Trophoblast cell (in vitro differentiated cells and primary cell): Measurements from ENCODE around the gene SIRT6.

Source experiments
- DNase-seq, 2 donors: peaks; one replicate each; pipeline ENCODE4 v3.0.0-alpha.2; 2016
- H2AFZ ChIP-seq: 2 replicates; pipeline ENCODE4 v1.6.1; 2013; ENCODE audit warnings: low read length, moderate library complexity, mild to moderate bottlenecking; ENCODE audit not compliant: insufficient read depth, poor library complexity
- H2AK5ac ChIP-seq: 2 replicates; pipeline ENCODE4 v1.6.1; 2013; ENCODE audit warnings: mild to moderate bottlenecking, low read length
- H2BK120ac ChIP-seq: 2 replicates; pipeline ENCODE4 v1.6.1; 2013; ENCODE audit warnings: low read length, mild to moderate bottlenecking, moderate library complexity; ENCODE audit not compliant: insufficient read depth, poor library complexity
- H2BK12ac ChIP-seq: 2 replicates; pipeline ENCODE4 v1.6.1; 2013; ENCODE audit warnings: mild to moderate bottlenecking, low read length, moderate library complexity
- H2BK5ac ChIP-seq: 2 replicates; pipeline ENCODE4 v1.6.1; 2013; ENCODE audit warnings: low read length, low read depth, moderate library complexity, mild to moderate bottlenecking; ENCODE audit not compliant: poor library complexity
- H3K14ac ChIP-seq: 2 replicates; pipeline ENCODE4 v1.6.1; 2013; ENCODE audit warnings: mild to moderate bottlenecking, low read length
- H3K18ac ChIP-seq: 2 replicates; pipeline ENCODE4 v1.6.1; 2013; ENCODE audit warnings: mild to moderate bottlenecking, low read length
- H3K23ac ChIP-seq: 2 replicates; pipeline ENCODE4 v1.6.1; 2013; ENCODE audit warnings: low read length
- H3K27ac ChIP-seq: 2 replicates; pipeline ENCODE4 v1.5.1; 2013; ENCODE audit warnings: low read depth, mild to moderate bottlenecking, inconsistent platforms, low read length, moderate library complexity
- H3K27me3 ChIP-seq: 2 replicates; pipeline ENCODE4 v1.6.1; 2013; ENCODE audit warnings: inconsistent platforms, mild to moderate bottlenecking, low read length, moderate library complexity; ENCODE audit not compliant: insufficient read depth
- H3K36me3 ChIP-seq, 2 experiments: 1 replicate in 1 of 2; 2 replicates in 1 of 2; pipeline ENCODE4 v1.6.1; 2013; ENCODE audit warnings: low read length in 2 of 2, mild to moderate bottlenecking in 2 of 2, moderate library complexity in 1 of 2; ENCODE audit not compliant: insufficient read depth in 2 of 2, control insufficient read depth in 1 of 2
- H3K4ac ChIP-seq: 2 replicates; pipeline ENCODE4 v1.6.1; 2013; ENCODE audit warnings: low read depth, mild to moderate bottlenecking, low read length, moderate library complexity
- H3K4me1 ChIP-seq, 2 experiments: 1 replicate in 1 of 2; 2 replicates in 1 of 2; pipeline ENCODE4 v1.6.1; 2013; ENCODE audit warnings: low read length in 2 of 2, mild to moderate bottlenecking in 2 of 2, moderate library complexity in 1 of 2; ENCODE audit not compliant: insufficient read depth in 2 of 2, control insufficient read depth in 1 of 2
- H3K4me2 ChIP-seq: 2 replicates; pipeline ENCODE4 v1.6.1; 2013; ENCODE audit warnings: inconsistent platforms, mild to moderate bottlenecking, low read length, moderate library complexity
- H3K4me3 ChIP-seq: 2 replicates; pipeline ENCODE4 v1.5.1; 2013; ENCODE audit warnings: mild to moderate bottlenecking, low read depth, low read length, inconsistent platforms
- H3K79me1 ChIP-seq: one replicate; pipeline ENCODE4 v1.6.1; 2013; ENCODE audit warnings: low read length
- H3K79me2 ChIP-seq: 2 replicates; pipeline ENCODE4 v1.6.1; 2013; ENCODE audit warnings: low read length, mild to moderate bottlenecking; ENCODE audit not compliant: control insufficient read depth, insufficient read depth, poor library complexity
- H3K9ac ChIP-seq: 2 replicates; pipeline ENCODE4 v1.6.1; 2013; ENCODE audit warnings: mild to moderate bottlenecking, low read length
- H3K9me3 ChIP-seq: 2 replicates; pipeline ENCODE4 v1.6.1; 2013; ENCODE audit warnings: low read depth, mild to moderate bottlenecking, control low read depth, inconsistent platforms, low read length; ENCODE audit not compliant: insufficient read depth
- H4K12ac ChIP-seq: 2 replicates; pipeline ENCODE4 v1.6.1; 2013; ENCODE audit warnings: low read depth, mild to moderate bottlenecking, low read length, moderate library complexity
- H4K8ac ChIP-seq: 2 replicates; pipeline ENCODE4 v1.6.1; 2013; ENCODE audit warnings: low read depth, mild to moderate bottlenecking, low read length, moderate library complexity
- H4K91ac ChIP-seq: one replicate; pipeline ENCODE4 v1.6.1; 2013; ENCODE audit warnings: low read depth, mild to moderate bottlenecking, low read length, moderate library complexity
- WGBS: extraction: QIAGEN DNeasy Blood & Tissue Kit; methylation state at CpG from one replicate; pipeline ENCODE4 v1.1.7; 2013; ENCODE audit warnings: missing lambda C conversion rate; ENCODE audit not compliant: insufficient read length, insufficient coverage; ENCODE audit errors: extremely low coverage; 5-methylcytosine and 5-hydroxymethylcytosine counted together

SIRT6 gene

GRCh38 chr19:4177146-4177545 is 5.2 kb downstream of the SIRT6 start:
- H2BK5ac ChIP-seq: no peak overlapping the region
- no peak overlapping the region for H3K27ac ChIP-seq
- WGBS: no CpG with 5 or more reads among the region's 5 CpGs
- no peak overlapping the region for H3K14ac ChIP-seq
- peaks cover under 1% of the 10 kb centered on the region for H3K9me3 ChIP-seq
- no peak overlapping the region for H2BK12ac ChIP-seq
- H2AFZ ChIP-seq: no peak overlapping the region
- H2BK120ac ChIP-seq: no peak overlapping the region
- H4K8ac ChIP-seq: no peak overlapping the region
- peaks cover 31 to 37% of the 10 kb centered on the region in 2 experiments for H3K36me3 ChIP-seq
- peaks cover 4% of the 10 kb centered on the region for H3K79me2 ChIP-seq
- H3K4me1 ChIP-seq: peaks cover 0 to 6% of the 10 kb centered on the region in 2 experiments
- peaks cover 5% of the 10 kb centered on the region for H3K79me1 ChIP-seq
- no peak overlapping the region for H3K4me2 ChIP-seq
- no peak overlapping the region for H3K4ac ChIP-seq
- H4K12ac ChIP-seq: no peak overlapping the region
- no peaks in the 10 kb centered on the region for H3K27me3 ChIP-seq
- H3K23ac ChIP-seq: no peak overlapping the region
- no peak for DNase-seq
- H3K9ac ChIP-seq: no peak overlapping the region
- H3K18ac ChIP-seq: no peak overlapping the region
- no peak overlapping the region for H2AK5ac ChIP-seq
- H4K91ac ChIP-seq: no peak overlapping the region
- no peak overlapping the region for H3K4me3 ChIP-seq

GRCh38 chr19:4175669-4175931 is 6.8 kb downstream of the SIRT6 start:
- Histone ChIP-seq H3K9ac (no peak overlapping the region), H2BK120ac (no peak overlapping the region), H3K4ac (no peak overlapping the region), H3K18ac (no peak overlapping the region), H2AK5ac (no peak overlapping the region), H3K4me3 (no peak overlapping the region), H2BK12ac (no peak overlapping the region), H3K36me3 (peaks cover 29 to 33% of the 10 kb centered on the region in 2 experiments), H2AFZ (no peak overlapping the region), H4K12ac (no peak overlapping the region), H3K4me2 (no peak overlapping the region), H3K14ac (no peak overlapping the region), H4K91ac (no peak overlapping the region), H3K27ac (no peak overlapping the region), H3K9me3 (peaks cover 3% of the 10 kb centered on the region), H3K79me2 (no peaks in the 10 kb centered on the region), H4K8ac (no peak overlapping the region), H2BK5ac (no peak overlapping the region), H3K27me3 (no peaks in the 10 kb centered on the region), H3K23ac (no peak overlapping the region), H3K4me1 (peaks cover 0 to 3% of the 10 kb centered on the region in 2 experiments), H3K79me1 (no peaks in the 10 kb centered on the region)
- DNase-seq: no peak
- WGBS: no CpG with 5 or more reads among the region's 12 CpGs

GRCh38 chr19:4174895-4175668 is 7.3 kb downstream of the SIRT6 start:
- no CpG with 5 or more reads among the region's 41 CpGs for WGBS

GRCh38 chr19:4174213-4174894 is 8.0 kb downstream of the SIRT6 start:
- WGBS: no CpG with 5 or more reads among the region's 21 CpGs
- Histone ChIP-seq H3K36me3 (peaks cover 20 to 22% of the 10 kb centered on the region in 2 experiments), H3K79me1 (no peaks in the 10 kb centered on the region)

More at GRCh38 chr19:4174895-4175668, 7.3 kb downstream of the SIRT6 start:
- H2AK5ac ChIP-seq: no peak overlapping the region
- H3K23ac ChIP-seq: no peak overlapping the region
- no peak overlapping the region for H3K9ac ChIP-seq
- H3K14ac ChIP-seq: no peak overlapping the region
- no peak overlapping the region for H4K91ac ChIP-seq
- no peak overlapping the region for H3K4me2 ChIP-seq
- H4K12ac ChIP-seq: no peak overlapping the region
- H3K79me2 ChIP-seq: no peaks in the 10 kb centered on the region
- no peak overlapping the region for H4K8ac ChIP-seq
- H3K4ac ChIP-seq: no peak overlapping the region
- H2BK120ac ChIP-seq: no peak overlapping the region
- no peaks in the 10 kb centered on the region for H3K27me3 ChIP-seq
- H3K4me1 ChIP-seq: peaks cover 0 to 3% of the 10 kb centered on the region in 2 experiments
- H3K79me1 ChIP-seq: no peaks in the 10 kb centered on the region
- peaks cover 3% of the 10 kb centered on the region for H3K9me3 ChIP-seq
- no peak overlapping the region for H2BK12ac ChIP-seq
- no peak overlapping the region for H3K27ac ChIP-seq
- H3K4me3 ChIP-seq: no peak overlapping the region
- peaks cover 24 to 28% of the 10 kb centered on the region in 2 experiments for H3K36me3 ChIP-seq
- H2AFZ ChIP-seq: no peak overlapping the region
- H3K18ac ChIP-seq: no peak overlapping the region
- no peak overlapping the region for H2BK5ac ChIP-seq
- DNase-seq: no peak

More at GRCh38 chr19:4174213-4174894, 8.0 kb downstream of the SIRT6 start:
- no peak overlapping the region for H3K4ac ChIP-seq
- no peak overlapping the region for H2BK120ac ChIP-seq
- no peak for DNase-seq
- H3K27ac ChIP-seq: no peak overlapping the region
- no peak overlapping the region for H3K9ac ChIP-seq
- H3K4me3 ChIP-seq: no peak overlapping the region
- no peaks in the 10 kb centered on the region for H3K79me2 ChIP-seq
- H3K27me3 ChIP-seq: no peaks in the 10 kb centered on the region
- H4K91ac ChIP-seq: no peak overlapping the region
- no peak overlapping the region for H2AK5ac ChIP-seq
- peaks cover 0 to 3% of the 10 kb centered on the region in 2 experiments for H3K4me1 ChIP-seq
- no peak overlapping the region for H4K12ac ChIP-seq
- H3K18ac ChIP-seq: no peak overlapping the region
- H3K4me2 ChIP-seq: no peak overlapping the region
- H4K8ac ChIP-seq: no peak overlapping the region
- no peak overlapping the region for H2AFZ ChIP-seq
- H3K14ac ChIP-seq: no peak overlapping the region
- no peak overlapping the region for H2BK12ac ChIP-seq
- no peak overlapping the region for H3K23ac ChIP-seq
- H2BK5ac ChIP-seq: no peak overlapping the region
- H3K9me3 ChIP-seq: peaks cover 3% of the 10 kb centered on the region
